HG03108 (cell line): ENCODE data around the gene DHODH.
"Not testable (repeated sequence)": the region's sequence is repeated elsewhere in the genome, so short reads cannot be mapped to it uniquely, and the experiment has no call there.

Experiments
- ATAC-seq: cut with Tn5 transposase; IDR thresholded peaks from one replicate; pipeline ENCODE4 v1.9.1; 2021; ENCODE audit warnings: moderate library complexity; ENCODE audit not compliant: unreplicated experiment

The DHODH gene

GRCh38 chr16:72050769-72051464, 42.4 kb downstream of the DHODH start:
- ATAC-seq: no peak

DNA sequence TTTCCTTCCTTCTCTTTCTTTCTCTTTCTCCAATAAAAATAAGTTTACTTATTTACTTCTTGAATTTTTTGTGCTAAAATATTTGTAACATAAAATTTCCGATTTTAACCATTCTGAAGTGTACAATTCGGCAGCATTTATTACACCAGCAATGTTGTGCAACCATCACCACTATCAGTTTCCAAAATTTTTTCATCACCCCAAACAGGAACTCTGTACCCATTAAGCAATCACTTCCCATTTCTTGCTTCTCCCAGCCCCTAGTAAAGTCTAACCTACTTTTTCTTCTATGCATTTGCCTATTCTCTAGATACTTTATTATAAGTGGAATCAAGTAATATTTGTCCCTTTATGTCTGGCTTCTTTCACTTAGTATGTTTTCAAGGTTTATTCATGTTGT, 43.3 kb downstream of the DHODH start:
- no peak for ATAC-seq

DNA sequence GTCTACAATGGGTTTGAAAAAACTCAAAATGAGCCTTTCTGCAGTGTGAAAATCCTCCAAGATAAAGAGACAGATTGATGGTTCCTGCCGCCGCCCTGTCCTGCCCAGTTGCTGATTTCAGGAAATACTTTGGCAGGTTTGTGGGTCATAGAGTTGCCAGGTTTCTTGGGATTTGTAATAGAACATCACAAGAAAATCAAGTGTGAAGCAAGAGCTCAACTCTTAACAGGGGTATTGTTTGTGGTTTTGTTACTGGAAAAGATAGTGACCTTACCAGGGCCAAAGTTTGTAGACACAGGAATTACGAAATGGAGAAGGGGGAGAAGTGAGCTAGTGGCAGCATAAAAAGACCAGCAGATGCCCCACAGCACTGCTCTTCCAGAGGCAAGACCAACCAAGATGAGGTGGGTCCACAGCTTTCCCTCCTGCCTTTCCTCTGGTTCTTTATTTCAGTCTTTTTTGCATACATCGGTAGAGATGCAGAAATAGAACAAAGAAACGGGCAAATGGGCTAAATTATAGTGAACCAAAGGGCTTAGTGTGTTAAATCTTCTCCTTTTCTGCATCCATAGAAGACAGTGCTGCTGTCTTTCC, 45.8 kb downstream of the DHODH start, which contains the start of gene HP:
HP (plus strand) TSS at position 252 of the 594 bp plus-strand sequence; CDS start at position 400, 148 bp downstream.
- not testable (repeated sequence) for ATAC-seq

DNA sequence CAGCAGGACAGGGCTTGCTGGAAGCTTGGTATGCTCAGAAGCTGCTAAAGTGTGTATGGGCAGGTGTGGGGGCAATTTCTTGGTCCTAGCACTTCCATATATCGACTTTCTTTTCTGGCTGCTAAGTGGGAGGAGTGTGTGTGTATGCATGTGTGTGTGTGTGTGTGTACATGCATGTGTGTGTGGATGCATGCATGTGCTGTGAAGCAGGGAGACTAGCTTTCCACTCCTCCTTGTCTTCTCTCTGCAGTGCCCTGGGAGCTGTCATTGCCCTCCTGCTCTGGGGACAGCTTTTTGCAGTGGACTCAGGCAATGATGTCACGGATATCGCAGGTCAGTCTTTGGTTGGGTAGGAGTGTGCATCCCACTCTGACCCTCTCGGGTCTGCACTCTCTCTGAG, 47.4 kb downstream of the DHODH start:
- ATAC-seq: no peak

GRCh38 chr16:72057313-72057712, 48.8 kb downstream of the DHODH start:
- not testable (repeated sequence) for ATAC-seq

- ATAC-seq: not testable (repeated sequence)
These were observed 50.5 kb downstream of the DHODH start for GRCh38 chr16:72059060-72059459.

DNA sequence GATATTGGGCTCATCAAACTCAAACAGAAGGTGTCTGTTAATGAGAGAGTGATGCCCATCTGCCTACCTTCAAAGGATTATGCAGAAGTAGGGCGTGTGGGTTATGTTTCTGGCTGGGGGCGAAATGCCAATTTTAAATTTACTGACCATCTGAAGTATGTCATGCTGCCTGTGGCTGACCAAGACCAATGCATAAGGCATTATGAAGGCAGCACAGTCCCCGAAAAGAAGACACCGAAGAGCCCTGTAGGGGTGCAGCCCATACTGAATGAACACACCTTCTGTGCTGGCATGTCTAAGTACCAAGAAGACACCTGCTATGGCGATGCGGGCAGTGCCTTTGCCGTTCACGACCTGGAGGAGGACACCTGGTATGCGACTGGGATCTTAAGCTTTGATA, 51.9 kb downstream of the DHODH start:
- ATAC-seq: no peak

DNA sequence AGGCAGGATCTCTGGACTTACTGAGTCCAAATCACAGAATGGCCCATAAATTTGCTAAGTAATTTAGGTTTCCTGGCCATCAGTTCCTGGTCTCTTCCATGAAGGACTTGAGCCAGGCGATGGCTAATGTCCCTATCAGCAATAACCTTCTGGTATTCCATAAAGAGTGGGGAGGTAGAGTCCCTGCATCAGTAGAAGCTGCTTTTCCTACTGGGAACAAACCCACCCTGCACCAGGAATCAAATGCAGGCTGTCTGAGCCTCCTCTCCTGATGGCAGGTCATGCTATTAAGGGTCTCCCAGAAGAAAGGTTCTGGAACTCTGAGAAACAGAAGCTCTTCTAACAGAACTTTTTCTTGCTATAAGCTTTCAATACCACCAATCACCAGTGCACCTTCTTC, 53.0 kb downstream of the DHODH start:
- ATAC-seq: no peak

DNA sequence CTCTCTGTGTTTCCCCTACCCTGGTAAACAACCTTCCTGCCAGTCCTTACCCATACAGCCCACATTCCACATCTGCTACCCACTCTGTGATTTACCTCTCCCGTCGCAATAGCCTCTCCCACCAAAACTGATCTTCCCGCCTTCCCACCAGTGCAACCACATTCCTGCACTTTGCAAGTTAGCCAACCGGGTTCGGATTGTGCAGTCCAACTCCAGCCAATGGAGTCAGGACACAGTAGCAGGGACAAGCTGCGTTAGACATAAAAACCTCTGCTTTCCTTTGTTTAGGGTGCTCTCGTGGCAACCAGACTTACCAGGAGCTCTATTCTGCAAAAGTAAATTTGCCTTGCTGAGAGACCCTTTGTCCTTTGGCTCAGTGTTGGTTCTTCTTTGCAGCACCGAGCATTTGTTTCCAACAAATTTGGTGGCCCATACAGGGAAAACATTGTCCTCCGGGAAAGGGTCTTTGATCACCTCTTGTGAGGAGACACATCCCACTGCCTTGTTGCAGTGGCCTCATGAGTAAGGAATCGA, 55.9 kb downstream of the DHODH start:
- no peak for ATAC-seq

DNA sequence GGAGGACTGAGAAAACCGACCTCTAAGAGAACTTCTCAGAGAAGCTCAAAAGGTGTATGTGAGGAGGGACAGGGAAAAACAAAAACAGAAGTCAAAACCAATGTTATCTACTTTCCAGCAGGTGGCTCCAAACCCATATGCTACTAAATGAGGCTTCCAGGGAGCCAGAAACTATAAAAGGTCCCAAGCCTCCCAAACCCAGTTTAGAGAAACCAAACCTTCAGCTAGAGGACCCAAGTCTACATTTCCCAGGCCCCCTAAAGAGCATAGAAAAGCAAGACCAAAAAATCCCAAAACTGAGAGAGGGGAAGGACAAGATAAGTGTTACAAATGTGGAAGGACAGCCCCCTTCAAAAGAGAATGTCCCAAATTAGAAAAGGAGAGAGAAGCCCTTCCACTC, 58.2 kb downstream of the DHODH start:
- no peak for ATAC-seq

GRCh38 chr16:72068930-72069329, 60.4 kb downstream of the DHODH start:
- no peak for ATAC-seq

DNA sequence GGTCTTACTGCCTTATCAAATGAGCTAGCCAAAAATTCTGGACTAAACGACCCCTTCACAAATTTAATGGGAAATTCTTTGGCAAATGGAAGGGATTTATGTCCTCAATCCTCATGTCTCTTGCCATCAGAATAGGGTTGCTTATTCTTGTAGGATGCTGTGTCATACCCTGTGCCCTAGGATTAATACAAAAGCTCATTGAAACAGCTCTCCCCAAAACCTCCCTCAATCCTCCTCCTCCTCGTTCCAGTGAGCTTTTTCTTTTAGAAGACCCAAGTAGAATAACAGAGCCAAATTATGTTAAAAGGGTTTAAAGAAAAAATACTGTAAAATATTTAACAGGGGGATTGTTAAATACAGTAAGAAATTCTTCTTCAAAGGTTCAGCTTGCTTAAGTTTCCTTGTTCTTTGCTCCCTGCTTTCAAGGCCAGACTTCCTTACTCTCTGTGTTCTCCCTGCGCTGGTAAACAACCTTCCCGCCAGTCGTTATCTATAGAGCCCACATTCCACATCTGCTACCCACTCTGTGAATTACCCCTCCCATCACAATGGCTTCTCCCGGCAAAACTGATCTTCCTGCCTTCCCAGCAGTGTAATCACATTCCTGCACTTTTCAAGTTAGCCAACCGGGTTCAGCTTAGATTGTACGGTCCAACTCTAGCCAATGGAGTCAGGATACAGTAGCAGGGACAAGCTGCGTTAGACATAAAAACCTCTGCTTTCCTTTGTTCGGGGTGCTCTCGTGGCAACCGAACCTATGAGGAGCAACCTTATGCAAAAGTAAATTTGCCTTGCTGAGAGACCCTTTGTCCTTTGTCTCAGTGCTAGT, 64.2 kb downstream of the DHODH start:
- ATAC-seq: no peak

- ATAC-seq: no peak
These were observed 65.2 kb downstream of the DHODH start for GRCh38 chr16:72073560-72074230.

- ATAC-seq: not testable (repeated sequence)
These were observed 66.5 kb downstream of the DHODH start for GRCh38 chr16:72075067-72075466.
